HAP-1 (cell line): ENCODE results near the gene TSSC4.

ENCODE experiments used
- DNase-seq, 2 experiments: peaks; one replicate each; pipeline ENCODE4 v3.0.0-alpha.2; 2016 to 2020; ENCODE audit warnings: low spot score in 2 of 2
- H3K27me3 ChIP-seq: fragments of 250-450 bp; sonication (Bioruptor Pico); 2 replicates; pipeline ENCODE4 v1.5.1; 2020; ENCODE audit warnings: low read depth, mild to moderate bottlenecking, moderate library complexity
- H3K36me3 ChIP-seq: fragments of 250-450 bp; sonication (Bioruptor Pico); replicated peaks from 2 replicates; pipeline ENCODE4 v1.5.1; 2020; ENCODE audit warnings: mild to moderate bottlenecking
- H3K4me1 ChIP-seq: fragments of 250-450 bp; sonication (Bioruptor Pico); 2 replicates; pipeline ENCODE4 v1.5.1; 2020; ENCODE audit warnings: mild to moderate bottlenecking
- H3K4me3 ChIP-seq: fragments of 250-450 bp; sonication (Bioruptor Pico); 2 replicates; pipeline ENCODE4 v1.5.1; 2020; ENCODE audit warnings: mild to moderate bottlenecking, moderate library complexity
- H3K9me3 ChIP-seq: fragments of 250-450 bp; sonication (Bioruptor Pico); 2 replicates; pipeline ENCODE4 v1.5.1; 2020; ENCODE audit warnings: mild to moderate bottlenecking, moderate library complexity
- in situ Hi-C: fragments of 300-500 bp; cut with MboI; formaldehyde crosslinking; loops from 3 replicates; pipeline ENCODE4 v1.14.3; 2020; ENCODE audit warnings: low sequenced_read_pairs, inconsistent platforms, mixed read lengths

Gene TSSC4

GRCh38 chr11:2385156-2386151 lies 15.1 kb upstream of the TSSC4 start:
- Histone ChIP-seq H3K27me3 (no peaks in the 10 kb centered on the region), H3K4me1 (no peaks in the 10 kb centered on the region), H3K36me3 (peaks cover 3% of the 10 kb centered on the region; the same call in 1 of the 2 replicates), H3K4me3 (no peak overlapping the region), H3K9me3 (no peaks in the 10 kb centered on the region)
- in situ Hi-C loops = no loop called here
- no peak for DNase-seq

- no peak for DNase-seq
- no peaks in the 10 kb centered on the region for H3K9me3 ChIP-seq
- in situ Hi-C loops = no loop called here
- no peaks in the 10 kb centered on the region for H3K4me1 ChIP-seq
- H3K36me3 ChIP-seq = peaks cover 6% of the 10 kb centered on the region; the same call in 1 of the 2 replicates
- H3K27me3 ChIP-seq = no peaks in the 10 kb centered on the region
- no peak overlapping the region for H3K4me3 ChIP-seq
Observed at GRCh38 chr11:2386591-2386990, 14.0 kb upstream of the TSSC4 start.

- H3K36me3 ChIP-seq = peaks cover 6% of the 10 kb centered on the region; the same call in 1 of the 2 replicates
- H3K4me3 ChIP-seq = no peak overlapping the region
- H3K4me1 ChIP-seq = no peaks in the 10 kb centered on the region
- DNase-seq = no peak
- in situ Hi-C loops = no loop called here
- H3K9me3 ChIP-seq = no peaks in the 10 kb centered on the region
- H3K27me3 ChIP-seq = no peaks in the 10 kb centered on the region
Observed at GRCh38 chr11:2387266-2387987, 13.1 kb upstream of the TSSC4 start.

GRCh38 chr11:2388431-2389376 lies 11.8 kb upstream of the TSSC4 start:
- in situ Hi-C loops = no loop called here
- no peaks in the 10 kb centered on the region for H3K9me3 ChIP-seq
- H3K4me1 ChIP-seq = no peaks in the 10 kb centered on the region
- H3K36me3 ChIP-seq = peaks cover 6% of the 10 kb centered on the region; the same call in 1 of the 2 replicates
- no peaks in the 10 kb centered on the region for H3K27me3 ChIP-seq
- H3K4me3 ChIP-seq = no peak overlapping the region
- no peak for DNase-seq

- Histone ChIP-seq H3K27me3 (no peaks in the 10 kb centered on the region), H3K4me3 (no peak overlapping the region), H3K36me3 (peaks cover 6% of the 10 kb centered on the region; the same call in 1 of the 2 replicates), H3K4me1 (no peaks in the 10 kb centered on the region), H3K9me3 (no peaks in the 10 kb centered on the region)
- no peak for DNase-seq
- in situ Hi-C loops = no loop called here
Observed at GRCh38 chr11:2389377-2390026, 11.0 kb upstream of the TSSC4 start.

GRCh38 chr11:2390091-2390724 lies 10.3 kb upstream of the TSSC4 start:
- peaks cover 2% of the 10 kb centered on the region; the same call in 1 of the 2 replicates for H3K36me3 ChIP-seq
- H3K4me1 ChIP-seq = no peaks in the 10 kb centered on the region
- in situ Hi-C loops = no loop called here
- H3K27me3 ChIP-seq = no peaks in the 10 kb centered on the region
- no peaks in the 10 kb centered on the region for H3K9me3 ChIP-seq
- H3K4me3 ChIP-seq = no peak overlapping the region
- no peak for DNase-seq

GRCh38 chr11:2390725-2391151 lies 9.8 kb upstream of the TSSC4 start:
- peaks cover 6% of the 10 kb centered on the region; the same call in 1 of the 2 replicates for H3K36me3 ChIP-seq
- no peaks in the 10 kb centered on the region for H3K4me1 ChIP-seq
- no peak overlapping the region for H3K4me3 ChIP-seq
- H3K27me3 ChIP-seq = no peaks in the 10 kb centered on the region
- in situ Hi-C loops = no loop called here
- DNase-seq = no peak
- H3K9me3 ChIP-seq = no peaks in the 10 kb centered on the region

GRCh38 chr11:2391181-2391975 lies 9.2 kb upstream of the TSSC4 start:
- no peak for DNase-seq
- Histone ChIP-seq H3K9me3 (no peaks in the 10 kb centered on the region), H3K4me1 (no peaks in the 10 kb centered on the region), H3K4me3 (no peak overlapping the region), H3K27me3 (no peaks in the 10 kb centered on the region), H3K36me3 (peaks cover 13% of the 10 kb centered on the region)
- in situ Hi-C loops = no loop called here

GRCh38 chr11:2392241-2392959 lies 8.2 kb upstream of the TSSC4 start:
- no peak for DNase-seq
- Histone ChIP-seq H3K4me1 (no peaks in the 10 kb centered on the region), H3K9me3 (no peaks in the 10 kb centered on the region), H3K4me3 (no peak overlapping the region), H3K27me3 (no peaks in the 10 kb centered on the region), H3K36me3 (peaks cover 20% of the 10 kb centered on the region)
- in situ Hi-C loops = no loop called here

- H3K36me3 ChIP-seq = peaks cover 20% of the 10 kb centered on the region
Observed at GRCh38 chr11:2393111-2393868, 7.3 kb upstream of the TSSC4 start.

More at GRCh38 chr11:2393111-2393868, 7.3 kb upstream of the TSSC4 start:
- H3K4me3 ChIP-seq = no peak overlapping the region
- H3K4me1 ChIP-seq = no peaks in the 10 kb centered on the region
- no peaks in the 10 kb centered on the region for H3K27me3 ChIP-seq
- H3K9me3 ChIP-seq = no peaks in the 10 kb centered on the region
- in situ Hi-C loops = no loop called here
- no peak for DNase-seq
